Amygdala (tissue), 56 donors: ENCODE measurements around the gene LIN28A.
A peak's percentile ranks its signal among the peaks of the same experiment; 100 is the strongest.

Experiments used
- DNase-seq, 56 donors: peaks; one replicate each; lab custom pipeline; 2025; lab: John Stamatoyannopoulos, UW

The LIN28A gene

DNA sequence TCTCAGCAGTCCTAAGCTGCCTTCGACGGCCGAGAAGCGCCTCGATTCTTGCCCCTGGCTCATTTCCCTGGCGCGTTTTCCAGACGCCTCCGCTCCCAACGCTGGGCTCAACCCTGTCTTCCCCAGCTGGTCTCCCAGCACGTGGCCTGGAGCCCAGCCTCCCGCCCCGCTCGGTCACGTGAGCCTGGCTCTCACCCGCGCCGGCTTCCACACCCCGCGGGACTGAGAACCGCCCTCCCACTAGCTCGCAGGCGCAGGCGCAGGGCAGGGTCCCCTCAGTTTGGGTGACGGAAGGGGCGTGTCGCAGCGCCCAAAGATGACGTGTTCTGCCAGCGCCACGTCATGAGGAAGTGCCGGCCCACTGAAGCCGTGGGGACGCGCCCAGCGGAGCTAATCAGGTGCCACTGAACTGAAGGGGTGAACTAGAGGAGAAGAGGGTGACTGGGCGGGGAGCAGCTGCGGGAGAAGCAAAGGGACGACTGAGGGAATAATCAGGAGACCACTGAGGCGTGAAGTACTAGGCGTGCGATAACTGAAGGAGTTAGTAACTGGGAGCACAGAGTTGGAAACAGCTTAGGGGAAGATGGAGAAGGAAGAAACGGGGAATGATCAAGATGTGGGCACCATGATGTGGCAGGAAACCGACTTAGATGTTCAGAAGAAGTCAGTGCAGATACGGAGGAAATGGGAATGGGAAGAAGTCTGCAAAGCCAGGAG, 21.5 kb downstream of the LIN28A start, which contains the start of gene DHDDS:
TSS of gene DHDDS (plus strand) at position 343 of the 717 bp plus-strand sequence. CDS start 625 bp downstream, outside the sequence.
- peak; percentile 86 to 100 (median 98) for DNase-seq

DNA sequence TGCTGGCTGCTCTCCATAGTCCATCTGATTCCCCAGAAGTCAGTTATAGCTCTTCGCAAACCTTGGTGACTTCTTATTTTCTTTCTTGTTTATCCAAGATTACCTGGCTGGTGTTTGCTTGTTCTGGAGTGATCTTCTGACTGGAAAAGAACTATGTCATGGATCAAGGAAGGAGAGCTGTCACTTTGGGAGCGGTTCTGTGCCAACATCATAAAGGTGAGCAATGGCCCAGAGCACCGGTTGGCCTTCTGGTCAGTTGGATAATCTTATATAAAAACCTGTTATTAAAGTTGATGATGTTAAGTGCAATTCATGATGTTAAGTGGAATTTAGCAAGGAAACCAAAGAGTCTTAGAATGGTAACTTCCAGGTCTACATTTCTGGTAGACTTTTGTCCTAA, 22.2 kb downstream of the LIN28A start:
- DNase-seq: no peak

DNA sequence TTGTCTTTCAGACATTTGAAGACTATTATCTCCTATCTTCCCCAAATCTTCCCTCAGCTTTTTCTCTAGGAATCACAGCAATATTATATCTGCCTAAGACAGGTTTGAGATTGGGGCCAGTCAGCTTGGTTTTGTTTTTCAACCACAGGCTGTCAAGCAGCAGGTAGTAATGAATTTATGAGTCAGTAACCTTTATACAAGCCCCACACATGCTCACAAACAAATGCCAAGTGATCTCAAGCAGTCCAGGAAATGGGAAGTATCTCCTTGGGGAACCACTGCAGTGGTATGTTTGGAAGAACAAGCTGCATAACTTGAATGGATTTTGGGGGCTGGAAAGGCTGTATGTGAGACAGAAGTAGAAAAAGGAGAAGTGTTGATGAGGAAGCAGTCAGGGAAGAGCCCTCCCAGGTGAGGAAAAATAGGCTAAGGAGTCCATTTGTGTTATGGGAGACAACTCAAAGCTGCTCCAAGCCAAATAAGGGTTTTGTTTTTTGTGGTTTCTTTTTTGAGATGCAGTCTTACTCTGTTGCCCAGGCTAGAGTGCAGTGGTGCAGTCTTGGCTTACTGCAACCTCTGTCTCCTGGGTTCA, 23.6 kb downstream of the LIN28A start:
- DNase-seq: no peak

DNA sequence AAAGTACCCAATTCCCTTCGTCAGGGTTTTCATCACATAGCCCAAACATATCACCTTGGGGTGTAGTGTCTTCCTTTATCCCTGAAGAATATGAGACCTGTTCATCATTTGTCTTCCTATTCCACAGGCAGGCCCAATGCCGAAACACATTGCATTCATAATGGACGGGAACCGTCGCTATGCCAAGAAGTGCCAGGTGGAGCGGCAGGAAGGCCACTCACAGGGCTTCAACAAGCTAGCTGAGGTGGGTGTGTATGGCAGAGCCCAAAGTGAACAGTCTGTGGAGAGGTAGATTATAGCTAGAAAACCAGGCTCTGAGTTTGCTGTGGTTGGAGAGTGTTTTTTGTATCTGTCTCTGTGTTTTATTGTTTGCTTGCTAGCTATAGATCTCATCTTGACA, 27.4 kb downstream of the LIN28A start:
- no peak for DNase-seq

DNA sequence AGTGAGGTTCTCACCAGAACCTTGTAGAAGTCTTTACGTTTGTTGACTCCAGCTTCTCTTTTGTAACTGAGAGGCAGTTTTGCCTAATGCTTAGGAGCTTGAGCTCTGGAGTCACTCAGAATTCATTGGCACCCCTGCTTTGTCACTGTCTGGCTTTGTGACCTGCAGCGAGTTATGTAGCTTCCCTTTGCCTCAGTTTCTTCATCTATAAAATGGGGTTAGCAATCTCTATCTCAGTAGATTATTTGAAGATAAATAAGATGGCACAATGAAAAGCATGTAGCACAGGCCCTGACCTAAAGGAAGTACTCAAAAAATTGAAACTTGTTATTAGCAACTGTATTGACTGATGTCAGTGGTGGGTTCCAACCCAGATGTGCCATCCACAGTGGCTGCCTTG, 29.6 kb downstream of the LIN28A start:
- no peak for DNase-seq

DNA sequence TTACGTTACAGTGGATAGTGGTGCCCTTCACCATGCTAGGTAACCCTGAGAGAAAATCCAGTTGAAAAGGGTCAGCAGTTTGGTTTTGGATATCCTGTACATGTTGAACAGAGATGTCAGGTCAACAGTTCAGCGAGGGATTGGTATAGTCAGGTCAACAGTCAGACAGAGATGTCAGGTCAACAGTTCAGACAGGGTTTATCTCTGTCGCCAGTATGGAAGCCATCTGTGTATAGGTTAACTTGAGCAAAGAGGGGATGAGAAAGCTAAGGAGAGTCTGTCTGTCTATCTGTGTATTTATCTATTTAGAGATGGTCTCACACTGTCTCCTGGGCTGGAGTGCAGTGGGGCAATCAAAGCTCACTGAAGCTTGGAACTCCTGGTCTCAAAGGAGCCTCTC, 39.3 kb downstream of the LIN28A start:
- no peak for DNase-seq

DNA sequence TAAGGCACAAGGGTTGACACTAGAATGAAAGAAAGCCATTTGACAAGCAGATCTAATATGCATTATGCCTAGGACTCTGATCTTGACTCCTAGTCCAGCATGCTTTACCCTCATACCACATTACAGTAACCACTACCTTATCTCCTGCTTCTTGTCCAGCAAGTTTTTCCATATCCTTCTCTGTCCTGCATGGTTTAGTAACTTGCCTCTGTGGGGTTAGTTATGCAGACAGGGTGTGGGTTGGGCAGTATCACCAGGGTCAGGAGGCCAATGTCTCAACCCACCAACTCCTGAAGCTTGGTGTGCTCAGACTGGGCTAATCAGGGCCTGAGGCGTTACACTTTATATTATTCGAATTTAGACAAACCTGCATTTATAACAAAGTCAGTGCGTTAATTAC, 40.3 kb downstream of the LIN28A start:
- DNase-seq: no peak

DNA sequence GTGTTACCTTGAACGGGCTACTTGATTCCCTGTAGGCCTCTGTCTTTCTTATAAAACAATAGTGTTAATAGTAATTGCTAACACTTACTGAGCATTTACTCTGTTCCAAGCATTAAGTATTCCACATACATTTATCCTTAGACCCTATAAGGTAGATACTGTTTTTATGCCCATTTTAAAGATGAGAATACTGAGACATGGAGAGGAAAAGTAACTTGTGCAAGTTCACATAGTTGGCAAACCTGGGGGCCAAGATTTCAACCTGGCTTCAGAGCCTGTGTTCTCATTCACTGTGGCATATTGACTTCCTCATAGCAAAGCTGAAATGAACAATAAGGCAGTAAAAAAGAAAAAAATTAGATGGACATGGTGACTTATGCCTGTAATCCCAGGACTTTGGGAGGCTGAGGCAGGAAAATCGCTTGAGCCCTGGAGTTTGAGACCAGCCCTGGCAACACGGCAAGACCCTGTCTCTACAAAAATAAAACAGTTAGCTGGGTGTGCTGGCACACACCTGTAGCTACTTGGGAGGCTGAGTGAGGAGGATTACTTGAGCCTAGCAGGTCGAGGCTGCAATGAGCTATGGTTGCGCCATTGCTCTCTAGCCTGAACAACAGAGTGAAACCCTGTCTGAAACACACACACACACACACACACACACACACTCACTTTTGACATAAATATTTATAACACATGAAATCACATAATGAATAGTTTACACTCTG, 42.0 kb downstream of the LIN28A start:
- DNase-seq: no peak

DNA sequence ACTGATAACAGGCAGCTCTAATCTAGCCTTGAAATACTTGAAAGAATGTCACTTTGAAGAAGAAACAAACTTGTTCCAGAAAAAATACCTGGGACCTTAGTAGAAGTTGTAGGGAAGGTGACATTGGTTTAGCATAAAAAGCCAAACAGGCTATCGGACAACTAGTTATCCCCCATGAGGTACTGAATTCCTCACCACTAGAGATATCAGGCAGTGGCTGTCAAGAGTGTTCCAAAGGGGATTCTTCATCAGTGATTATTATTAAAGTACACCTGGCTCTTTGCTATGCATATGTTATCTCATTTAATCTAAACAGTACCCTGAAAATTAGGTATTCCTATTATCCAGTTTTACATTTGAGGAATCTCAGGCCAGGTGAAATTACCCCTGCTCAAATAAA, 48.5 kb downstream of the LIN28A start:
- DNase-seq: no peak

DNA sequence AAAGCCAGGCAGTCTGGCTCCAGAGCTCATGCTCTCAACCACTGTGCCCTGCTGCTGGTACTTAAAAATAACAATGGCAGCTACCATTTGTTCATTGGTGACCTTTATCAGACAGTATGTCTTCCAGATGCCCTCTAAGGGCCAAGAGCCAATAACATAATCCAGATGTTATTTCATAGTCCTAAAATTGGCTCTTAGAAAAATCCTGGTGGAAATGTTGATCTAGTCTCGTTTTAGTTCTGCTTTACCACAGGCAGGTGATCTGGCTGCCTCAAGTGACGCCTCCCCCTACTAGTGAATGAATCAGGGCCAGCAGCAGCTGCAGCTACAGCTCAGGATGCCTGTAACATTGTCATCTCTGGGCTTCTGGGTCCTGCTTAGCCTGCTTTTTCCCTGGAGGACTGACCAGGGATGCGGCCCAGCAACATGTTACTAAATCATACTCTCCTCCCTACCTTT, 49.0 kb downstream of the LIN28A start:
- no peak for DNase-seq

DNA sequence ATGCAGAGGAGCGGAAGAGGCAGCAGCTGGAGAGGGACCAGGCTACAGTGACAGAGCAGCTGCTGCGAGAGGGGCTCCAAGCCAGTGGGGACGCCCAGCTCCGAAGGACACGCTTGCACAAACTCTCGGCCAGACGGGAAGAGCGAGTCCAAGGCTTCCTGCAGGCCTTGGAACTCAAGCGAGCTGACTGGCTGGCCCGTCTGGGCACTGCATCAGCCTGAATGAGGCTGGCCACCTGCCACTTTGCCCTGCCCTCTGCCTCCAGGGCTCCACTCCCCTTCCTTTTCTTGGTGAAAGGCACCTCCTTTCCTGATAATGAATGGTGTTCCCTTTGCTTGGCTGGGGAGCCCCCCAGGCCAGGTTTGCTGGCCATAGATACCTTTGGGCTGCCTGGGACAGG, 58.3 kb downstream of the LIN28A start:
- DNase-seq: peak in 29 of 56 donors; percentile 4 to 60 (median 18)

DNA sequence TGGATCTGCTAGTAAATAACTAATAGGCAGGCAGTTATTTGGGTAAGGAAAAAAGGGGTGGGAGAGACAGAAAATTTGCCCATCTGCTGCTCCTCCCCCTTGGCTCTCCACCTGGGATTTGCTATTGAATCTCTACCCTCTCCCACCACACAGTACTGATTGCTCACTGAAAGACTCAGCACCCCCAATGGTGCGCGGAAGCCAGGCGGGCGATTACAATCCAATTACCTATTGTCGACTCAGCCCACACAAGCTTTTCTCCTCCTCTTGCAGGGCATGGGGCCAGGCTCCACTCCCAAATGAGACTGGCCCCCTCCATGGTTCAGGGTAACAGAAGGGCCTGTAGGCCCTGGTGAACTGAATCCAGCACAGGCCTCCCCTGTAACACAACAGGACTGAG, 58.9 kb downstream of the LIN28A start:
- DNase-seq: peak in 3 of 56 donors; percentile 0 to 12 (median 7)

DNA sequence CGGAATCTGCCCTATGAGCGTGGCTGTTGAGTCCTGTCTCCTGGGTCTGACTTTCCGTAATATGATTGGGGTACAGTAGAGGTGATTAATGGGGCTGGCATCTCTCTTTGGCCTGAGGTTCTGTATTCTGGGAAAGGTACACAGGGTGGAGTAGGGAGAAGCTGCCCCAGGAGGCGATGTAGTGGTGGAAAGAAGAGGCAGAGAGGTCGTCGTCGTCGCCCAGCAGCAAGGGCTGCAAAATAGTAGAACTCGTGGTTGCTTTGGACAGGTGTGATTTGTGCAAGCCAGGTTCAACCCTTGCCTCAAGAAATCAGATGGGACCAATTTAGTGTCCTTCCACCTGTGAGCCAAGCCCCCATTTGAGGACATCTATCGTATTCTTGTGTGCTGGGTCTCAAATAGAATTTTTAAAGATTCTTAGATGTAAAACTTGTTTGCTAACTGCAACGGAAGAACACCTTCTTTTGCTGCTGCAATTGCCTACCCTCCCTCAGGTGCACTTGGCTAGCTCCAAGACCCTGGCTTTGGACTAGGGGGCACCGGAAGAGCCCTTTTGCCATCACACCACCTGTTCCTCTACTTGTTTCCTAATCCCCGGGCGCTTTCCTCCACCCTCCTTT, 60.4 kb downstream of the LIN28A start:
- peak in 1 of 56 donors; percentile 3 for DNase-seq

DNA sequence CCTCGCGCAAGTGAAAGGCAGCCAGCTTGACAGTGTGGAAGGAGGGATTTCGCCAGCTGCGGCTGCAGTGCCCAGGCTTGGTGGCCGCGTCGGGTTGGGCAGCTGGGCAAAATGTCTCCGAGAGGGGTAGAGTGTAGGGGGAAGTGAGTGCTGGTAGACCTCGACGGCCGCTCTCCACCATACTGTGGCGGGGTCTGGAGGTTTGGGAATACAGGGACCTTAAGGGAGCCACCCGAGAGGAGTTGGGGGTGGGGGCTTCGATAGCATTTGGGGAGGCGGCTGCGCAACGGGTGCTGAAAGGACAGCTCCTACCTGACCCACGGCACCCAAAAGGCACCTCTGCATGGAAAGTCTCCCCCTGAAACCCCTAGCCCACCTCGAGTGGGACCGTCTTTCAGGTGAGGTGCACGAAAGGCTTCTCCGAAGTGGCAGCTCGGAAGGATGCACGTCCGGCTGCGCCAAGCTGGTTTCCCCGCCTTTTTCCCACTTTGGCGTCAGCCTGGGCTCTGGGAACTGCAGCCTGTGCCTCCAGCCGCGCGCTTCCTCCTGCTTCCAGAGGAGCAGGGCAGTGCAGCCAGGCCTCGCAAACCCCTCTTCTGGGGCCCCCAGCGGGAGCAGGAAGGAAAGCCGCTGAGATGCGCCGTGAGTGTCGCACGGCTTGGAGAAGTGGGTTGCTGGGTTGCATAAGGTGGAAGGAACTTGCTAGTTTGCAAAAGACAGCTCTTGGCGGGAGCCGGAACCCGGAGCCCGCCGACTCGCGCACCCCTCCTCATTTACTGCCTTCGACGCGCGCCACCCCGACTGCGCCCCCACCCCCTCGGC, 61.1 kb downstream of the LIN28A start:
- DNase-seq: peak in 47 of 56 donors; percentile 17 to 93 (median 67)

DNA sequence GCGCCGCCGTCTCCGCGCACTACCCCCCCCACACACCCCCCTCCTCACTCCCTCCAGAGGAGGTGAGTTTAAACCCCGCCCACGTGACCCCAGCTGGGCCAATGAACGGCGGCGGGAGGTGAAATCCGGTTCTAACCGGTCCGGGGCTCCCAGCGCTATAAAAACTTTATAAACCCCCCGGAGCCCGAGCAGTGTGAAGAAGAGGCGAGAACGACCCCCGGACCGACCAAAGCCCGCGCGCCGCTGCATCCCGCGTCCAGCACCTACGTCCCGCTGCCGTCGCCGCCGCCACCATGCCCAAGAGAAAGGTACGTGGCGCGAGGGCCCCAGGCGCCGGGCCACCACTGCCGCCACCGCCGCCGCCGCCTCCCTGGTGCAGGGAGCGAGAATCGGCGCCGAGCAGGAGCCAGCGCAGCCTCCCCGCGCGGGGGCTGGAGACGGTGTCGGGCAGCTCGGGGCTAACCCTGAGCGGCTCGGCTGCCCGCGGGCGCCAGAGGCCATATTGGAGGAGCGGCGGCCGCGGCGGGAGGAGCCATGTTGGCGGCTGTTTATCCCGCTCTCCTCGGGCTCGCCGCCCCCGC, 61.8 kb downstream of the LIN28A start, which contains the start of gene HMGN2:
TSS of gene HMGN2 (plus strand) at position 121 of the 581 bp plus-strand sequence. CDS start at position 294, 173 bp downstream.
- peak in 52 of 56 donors; percentile 68 to 94 (median 88) for DNase-seq

DNA sequence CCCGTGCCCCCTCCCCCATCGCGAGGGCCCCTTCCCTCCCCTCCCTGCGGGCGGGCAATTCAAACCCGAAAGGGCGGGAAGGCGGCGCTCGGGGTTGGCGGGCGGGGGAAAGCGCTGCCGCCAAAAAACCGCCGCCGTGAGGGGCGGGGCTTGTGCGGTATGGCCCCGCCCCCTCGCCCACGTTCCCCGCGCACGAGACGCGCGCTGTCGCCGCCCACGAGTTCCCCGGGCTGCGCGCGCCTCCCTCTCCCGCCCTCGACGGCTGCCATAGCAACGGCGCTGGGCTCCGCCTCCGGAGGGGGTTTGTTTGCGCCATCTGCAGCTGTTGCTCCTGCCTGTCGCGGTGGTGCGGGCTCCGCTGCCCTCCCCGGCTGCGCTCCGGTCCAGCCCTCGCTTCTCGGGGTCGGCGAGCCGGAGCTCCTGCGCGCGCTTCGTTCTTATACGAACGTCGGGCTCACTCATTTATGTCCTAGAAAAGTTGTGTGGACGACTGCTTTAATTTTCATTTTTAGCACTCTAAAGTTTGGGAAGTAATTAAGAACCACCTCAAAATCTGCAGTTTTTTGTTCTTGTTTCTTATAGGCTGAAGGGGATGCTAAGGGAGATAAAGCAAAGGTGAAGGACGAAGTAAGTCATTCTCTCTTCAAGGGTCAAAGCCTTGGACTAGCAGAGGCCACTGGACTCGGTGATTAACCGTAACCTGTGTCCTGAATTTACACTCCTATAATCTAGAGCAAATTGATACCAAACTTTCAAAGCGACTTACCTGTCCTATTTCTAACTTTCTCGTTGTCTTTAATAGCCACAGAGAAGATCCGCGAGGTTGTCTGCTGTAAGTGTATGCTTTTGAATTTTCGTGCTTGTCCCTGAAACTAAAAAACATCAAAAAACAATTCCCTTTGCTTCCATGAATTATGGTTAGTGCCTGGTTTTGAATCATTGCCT, 62.6 kb downstream of the LIN28A start:
- DNase-seq: peak in 55 of 56 donors; percentile 60 to 98 (median 92)

DNA sequence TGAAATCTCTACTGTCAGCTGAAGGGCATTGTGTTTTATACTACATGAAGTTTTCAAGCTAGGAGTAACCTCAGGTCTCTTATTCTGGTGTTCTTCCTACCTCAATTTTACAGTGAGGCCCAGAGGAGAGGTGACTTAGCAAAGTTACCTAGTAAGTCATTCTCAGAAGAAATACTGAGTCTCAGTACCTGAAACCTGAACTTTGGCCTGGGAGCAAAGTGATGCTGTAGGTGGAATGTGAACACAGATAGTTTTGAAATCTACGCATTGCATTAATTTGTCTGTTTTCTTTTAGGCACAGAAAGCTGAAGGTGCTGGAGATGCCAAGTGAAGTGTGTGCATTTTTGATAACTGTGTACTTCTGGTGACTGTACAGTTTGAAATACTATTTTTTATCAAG, 64.2 kb downstream of the LIN28A start:
- DNase-seq: no peak

DNA sequence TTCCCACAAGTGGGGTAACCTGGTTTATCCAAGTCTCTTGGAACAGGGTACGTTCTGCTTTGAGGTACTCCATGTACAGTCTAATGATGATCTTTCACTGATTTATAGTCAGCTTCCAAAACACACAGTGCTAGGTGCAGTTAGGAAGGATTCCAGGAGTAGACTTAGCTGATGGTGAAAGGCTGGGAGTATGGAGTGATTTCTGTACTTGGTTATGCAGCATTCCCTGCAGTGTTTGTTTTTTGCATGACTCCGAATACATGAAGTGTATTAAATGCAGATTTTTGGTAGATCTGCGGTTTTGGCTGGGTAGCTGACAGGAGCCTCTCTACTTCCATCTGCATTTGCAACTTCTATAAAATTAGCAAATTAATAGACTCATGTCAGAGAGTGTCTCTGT, 65.4 kb downstream of the LIN28A start:
- DNase-seq: no peak
